NCI-H460 (cell line): ENCODE results near the gene RBM45. TPM values are rescaled to one million over a fixed set of nuclear protein-coding genes. Genes with fewer than 3 reads are reported as not detected.

Experiments used
- DNase-seq: peaks from one replicate; pipeline ENCODE4 v3.0.0-alpha.2; 2016; ENCODE audit warnings: low read depth; ENCODE audit errors: extremely low read depth
- small RNA-seq, 2 experiments: library from RNA; depleted of rRNA; stranded (forward); fragments of <200 nt; gene quantifications; one replicate each; pipeline ENCODE3, GENCODE V24; 2014
- total RNA-seq: library from RNA; depleted of rRNA; stranded (reverse); fragments of >200 nt; shearing (Covaris generic); gene quantifications from 2 replicates; pipeline ENCODE4 v1.2.3, GENCODE V29; 2014; rRNA removed

Gene RBM45
- total RNA-seq, 1 experiment from 2014 or later = 17.7 TPM

GRCh38 chr2:178155524-178155923 lies 43.3 kb downstream of the RBM45 start:
- DNase-seq = no peak

GRCh38 chr2:178157574-178157973 lies 45.3 kb downstream of the RBM45 start:
- DNase-seq = no peak

DNA sequence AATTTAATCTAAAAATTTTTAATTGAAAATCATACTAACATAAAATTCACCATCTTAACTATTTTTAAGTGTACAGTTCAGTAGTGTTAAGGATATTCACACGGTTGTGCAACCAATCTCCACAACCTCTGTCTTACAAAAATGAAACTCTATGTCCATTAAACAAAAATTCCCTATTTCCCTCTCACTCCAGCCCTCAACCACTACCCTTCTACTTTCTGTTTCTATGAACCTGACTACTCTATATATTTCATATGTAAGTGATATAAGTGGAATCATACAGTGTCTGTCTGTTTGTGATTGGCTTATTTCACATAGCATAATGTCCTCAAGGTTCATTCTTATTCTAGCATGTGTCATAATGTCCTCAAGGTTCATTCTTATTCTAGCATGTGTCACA lies 47.7 kb downstream of the RBM45 start:
- DNase-seq = no peak

- no peak for DNase-seq
Observed at GRCh38 chr2:178160601-178161000, 48.4 kb downstream of the RBM45 start.

- DNase-seq = no peak
Observed at GRCh38 chr2:178163395-178163794, 51.2 kb downstream of the RBM45 start.

DNA sequence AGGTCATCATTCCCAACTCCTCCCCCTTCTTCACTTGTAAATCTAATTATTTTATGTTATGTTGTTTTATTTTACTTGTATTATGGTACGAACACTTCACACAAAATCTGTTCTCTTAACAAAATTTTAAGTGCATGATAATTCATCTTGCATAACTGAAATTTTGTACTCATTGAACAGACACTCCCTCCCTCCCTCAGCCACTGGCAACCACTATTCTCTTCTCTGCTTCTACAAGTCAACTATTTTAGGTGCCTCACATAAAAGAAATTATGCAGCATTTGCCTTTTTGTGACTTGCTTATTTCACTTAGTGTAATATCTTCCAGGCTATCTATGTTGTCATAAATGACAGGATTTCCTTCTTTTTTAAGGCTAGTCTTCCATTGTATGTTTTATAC lies 51.7 kb downstream of the RBM45 start:
- no peak for DNase-seq

- no peak for DNase-seq
Observed at GRCh38 chr2:178173657-178174056, 61.4 kb downstream of the RBM45 start.

DNA sequence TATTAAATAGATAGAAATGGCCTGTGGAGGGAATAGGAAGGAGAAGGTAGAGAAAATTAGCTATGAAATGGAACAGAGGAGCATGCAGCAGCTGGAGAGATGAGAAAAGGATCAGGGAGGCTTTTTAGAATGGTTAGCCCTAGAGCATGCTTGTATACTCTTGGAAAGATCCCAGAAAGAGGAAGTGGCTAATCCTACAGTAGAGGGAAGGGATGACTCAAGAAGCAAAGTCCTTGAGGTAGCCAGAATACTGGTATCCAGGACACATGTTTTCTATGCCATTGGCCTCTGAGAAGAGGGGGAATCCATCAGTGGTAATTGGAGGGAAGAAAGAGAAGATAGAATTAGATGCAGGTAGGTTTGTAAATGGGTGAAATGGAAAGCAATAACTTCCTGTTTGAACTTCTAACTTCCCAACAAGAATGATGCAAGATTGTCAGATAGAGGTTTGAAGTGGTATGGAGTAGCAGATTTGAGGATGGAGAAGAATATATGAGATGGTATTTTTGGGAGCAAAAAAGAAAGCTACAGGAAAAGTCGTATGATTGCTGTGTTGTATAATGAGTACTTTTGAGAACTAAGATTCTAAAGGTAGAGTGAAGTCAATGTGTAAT lies 64.9 kb downstream of the RBM45 start:
- DNase-seq = no peak

Small RNA genes within 50 kb of the gene (small RNA-seq; reads per million reads assigned to genes)
- 0 reads per million in 2 experiments for gene AC011998.1
- 0.10 to 10.9 reads per million in 2 experiments for gene RNU5E-9P

Other genes starting within 250 kb of the RBM45 start
- gene PDE11A, start 39.7 kb upstream of the RBM45 start, total RNA-seq = 0.07 TPM in 1 of 2 replicates, not detected in the other
- 9.6 and 11.9 TPM in 2 replicates for gene OSBPL6, start 82.1 kb downstream of the RBM45 start, total RNA-seq